NCI-H1092 treated with DMSO at 0.1 percent for 48 hours (cell line): ENCODE measurements around the gene BTBD2.

Experiments used
- DNase-seq: peaks from one replicate; lab custom pipeline; 2025; lab: John Stamatoyannopoulos, UW

Gene BTBD2

GRCh38 chr19:2050991-2051772 is 35.7 kb upstream of the BTBD2 start, which contains the start of gene MKNK2:
TSS of gene MKNK2 (minus strand) at chr19:2051244. CDS start at chr19:2050851, 393 bp downstream.
- peak; percentile 87 for DNase-seq

GRCh38 chr19:2050349-2050990 is 35.0 kb upstream of the BTBD2 start:
- no peak for DNase-seq

DNA sequence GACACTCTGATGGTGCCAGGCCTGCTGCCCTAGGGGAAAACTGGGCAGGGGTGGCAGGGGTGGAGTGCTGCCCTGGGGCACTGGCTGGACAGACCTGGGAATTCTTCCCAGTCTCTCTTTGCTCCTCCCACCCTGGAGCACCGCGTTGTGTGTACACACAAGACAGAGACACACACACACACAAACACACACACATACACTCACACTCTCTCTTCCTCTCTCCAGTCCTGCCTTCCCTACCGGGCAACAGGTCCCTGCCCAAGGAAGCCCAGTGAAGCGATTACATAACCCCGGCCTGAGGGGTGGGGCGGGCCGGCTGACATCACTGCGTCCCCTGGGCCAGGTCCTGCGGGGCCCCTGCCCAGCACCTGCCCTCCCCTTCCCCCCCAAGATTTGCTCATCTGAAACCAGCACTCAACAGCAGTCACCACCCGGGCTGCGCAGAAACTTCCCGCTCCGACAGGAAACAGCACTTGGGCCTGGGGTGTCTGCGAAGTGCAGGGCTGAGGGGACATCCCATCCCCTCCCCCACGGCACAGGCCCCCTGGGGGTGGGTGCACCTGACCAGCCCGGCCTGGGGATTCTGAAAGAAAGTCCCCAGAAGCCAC is 34.3 kb upstream of the BTBD2 start:
- no peak for DNase-seq

GRCh38 chr19:2048959-2049740 is 33.6 kb upstream of the BTBD2 start:
- no peak for DNase-seq

DNA sequence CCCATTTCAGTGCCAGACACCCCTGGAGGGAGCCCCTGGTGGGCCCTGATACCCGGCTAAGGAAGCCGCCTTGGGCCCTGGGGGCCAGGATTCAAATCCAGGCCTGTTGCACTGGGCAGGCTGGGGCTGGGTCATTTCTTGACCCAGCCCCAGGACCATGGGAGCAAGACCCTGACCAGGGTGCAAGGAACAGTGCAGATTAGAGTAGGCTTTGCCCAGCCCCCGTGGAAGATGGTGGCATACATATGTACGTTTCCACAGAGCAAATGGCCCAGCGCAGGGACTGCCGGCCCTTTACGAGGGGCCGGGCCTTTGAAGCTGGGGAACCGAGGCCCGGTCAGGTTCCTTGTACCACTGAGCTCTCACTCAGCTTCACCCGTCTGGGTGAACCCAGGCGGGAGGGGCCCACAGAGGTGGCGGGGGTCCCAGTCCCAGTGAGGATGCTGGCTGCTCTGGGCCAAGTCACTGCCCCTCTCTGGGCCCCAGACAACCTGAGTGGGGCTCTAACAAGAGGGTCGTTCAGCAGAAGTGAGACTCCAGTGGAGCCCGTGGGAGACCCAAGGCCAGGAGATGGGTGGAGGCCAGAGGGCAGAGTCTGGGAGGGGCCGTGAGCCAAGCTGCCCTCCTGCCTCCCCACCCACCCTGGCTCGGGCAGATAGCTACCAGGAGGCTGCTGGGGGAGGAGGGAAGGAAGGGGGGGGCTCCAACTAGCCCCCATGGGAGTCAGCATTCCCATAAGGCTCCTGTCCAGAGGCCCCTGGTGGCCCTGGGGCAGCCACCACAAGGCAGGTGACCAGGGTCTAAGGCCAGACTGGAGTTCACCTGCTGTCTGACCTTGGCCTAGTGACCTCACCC is 32.8 kb upstream of the BTBD2 start:
- DNase-seq: no peak

DNA sequence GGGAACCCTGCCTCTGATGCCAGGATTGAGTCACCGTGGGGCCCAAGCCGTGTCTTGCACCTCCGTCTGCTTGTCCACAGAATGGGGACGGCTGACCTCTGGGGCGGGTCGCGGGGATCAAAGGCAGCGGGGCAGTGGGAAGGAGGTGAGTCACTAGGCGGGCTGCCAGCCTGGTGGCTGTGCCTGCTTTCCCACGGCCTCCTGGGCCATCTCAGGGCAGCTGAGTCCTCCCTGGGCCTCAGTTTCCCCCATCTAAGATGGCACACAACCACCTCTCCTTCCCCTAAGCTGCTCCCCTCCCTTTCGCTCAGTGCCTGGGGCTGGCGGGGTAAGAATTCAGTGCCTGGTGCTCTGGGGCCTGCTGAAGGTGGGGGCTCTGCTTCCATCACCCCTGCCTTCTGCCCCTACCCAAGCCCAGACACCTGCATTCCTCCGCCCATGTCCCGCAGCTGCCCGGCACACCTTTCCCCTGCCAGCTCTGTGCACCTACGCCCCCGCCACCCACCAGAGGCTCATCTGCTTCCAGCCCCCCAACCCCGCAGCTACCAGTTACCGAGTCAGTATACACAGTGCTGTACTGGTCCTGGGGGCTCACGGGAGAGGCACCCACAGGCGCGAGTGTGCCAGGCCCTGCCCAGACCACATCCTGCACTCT is 32.1 kb upstream of the BTBD2 start:
- no peak for DNase-seq

GRCh38 chr19:2047076-2047448 is 31.5 kb upstream of the BTBD2 start:
- DNase-seq: no peak

- no peak for DNase-seq
These were observed 30.8 kb upstream of the BTBD2 start for GRCh38 chr19:2046046-2046907.

GRCh38 chr19:2045501-2046045 is 30.1 kb upstream of the BTBD2 start:
- no peak for DNase-seq

DNA sequence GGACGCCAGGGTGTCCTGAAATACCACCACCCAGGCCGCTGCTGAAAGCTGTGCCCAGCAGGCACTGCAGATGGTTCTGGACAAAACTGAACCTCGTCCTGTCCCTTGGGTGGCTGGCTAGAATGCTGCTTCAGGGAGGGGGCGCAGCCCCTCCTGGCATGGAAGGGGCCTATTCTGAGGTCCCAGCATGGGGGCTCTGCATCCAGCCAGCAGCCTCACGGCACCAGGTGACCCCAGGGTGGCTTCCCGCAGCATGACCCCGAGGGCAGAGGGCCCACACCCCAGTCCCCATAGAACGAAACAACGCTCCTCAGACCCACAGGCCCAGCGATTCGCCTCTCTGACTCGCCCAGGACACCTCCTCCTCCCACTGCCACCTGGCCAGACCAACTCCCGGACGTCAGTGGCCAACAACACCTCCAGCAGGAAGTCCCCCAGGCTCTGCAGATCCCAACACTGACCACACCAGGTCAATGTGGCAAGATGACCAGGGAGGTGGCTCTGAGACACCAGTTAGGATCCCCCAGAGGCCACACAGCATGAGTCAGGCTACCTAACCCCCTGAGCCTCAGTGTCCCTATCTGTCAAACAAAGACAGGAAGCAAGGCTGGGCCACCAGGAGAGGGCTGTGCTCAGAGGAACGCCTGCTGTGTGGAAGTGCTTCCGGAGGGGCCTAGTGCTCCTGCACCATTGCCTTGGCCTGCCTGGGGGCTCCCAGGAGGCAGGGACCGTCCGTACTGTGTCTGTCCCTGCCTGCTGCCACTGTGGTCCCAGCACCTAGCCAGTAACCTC is 29.4 kb upstream of the BTBD2 start:
- DNase-seq: no peak

DNA sequence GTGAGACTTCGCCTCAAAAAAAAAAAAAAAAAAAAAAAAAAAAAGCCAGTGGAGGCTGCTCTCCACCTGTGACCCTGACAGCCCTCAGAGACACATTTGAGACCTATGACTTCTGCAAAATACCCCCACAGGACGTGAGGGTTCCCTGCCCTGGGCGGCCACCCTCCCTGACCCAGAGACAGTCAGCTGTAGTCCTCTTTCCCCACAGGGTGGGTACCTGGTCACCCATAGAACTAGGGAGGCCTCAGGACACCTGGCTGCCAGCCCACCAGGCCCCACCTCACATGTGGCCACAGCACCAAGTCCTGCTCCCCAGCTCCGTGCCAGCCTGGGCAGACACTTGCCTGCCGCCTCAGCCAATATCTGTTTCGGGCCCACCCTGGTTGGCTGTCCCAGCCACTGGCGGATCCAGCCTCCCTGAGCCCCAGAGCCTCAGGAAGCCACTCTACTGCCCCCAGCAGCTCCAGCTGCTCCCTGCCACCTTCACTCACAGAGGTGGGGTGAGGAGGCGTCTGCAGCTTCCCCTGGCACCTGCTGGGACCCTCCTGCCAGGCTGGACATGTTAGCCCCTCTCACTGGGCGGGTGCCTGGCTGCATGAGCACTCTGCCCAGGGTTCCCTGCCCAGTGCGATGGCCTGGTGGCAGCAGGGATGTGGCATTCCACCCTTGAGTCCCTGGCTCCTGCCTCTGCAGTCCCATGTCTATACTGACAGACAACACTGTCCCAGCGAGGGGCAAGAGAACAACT is 28.6 kb upstream of the BTBD2 start:
- DNase-seq: no peak

DNA sequence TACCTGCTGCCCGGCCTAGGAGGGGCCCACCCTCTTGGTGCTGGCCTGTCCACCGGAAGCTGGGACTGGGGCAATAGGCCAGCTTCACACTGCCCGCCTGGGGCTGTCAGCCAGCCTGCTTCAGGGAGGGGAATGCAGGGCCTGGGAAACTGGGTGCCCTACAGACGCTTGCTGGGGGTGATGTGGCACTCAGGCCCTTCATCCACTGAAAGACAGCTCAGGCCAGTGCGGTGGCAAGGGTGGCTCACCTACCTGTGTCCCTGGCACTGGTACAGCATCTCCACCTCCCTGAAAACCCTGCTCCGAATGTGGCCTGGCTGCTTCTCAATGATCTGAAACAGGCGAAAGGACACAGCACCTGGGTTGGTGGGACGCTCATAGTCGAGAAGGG is 27.7 kb upstream of the BTBD2 start:
- no peak for DNase-seq

DNA sequence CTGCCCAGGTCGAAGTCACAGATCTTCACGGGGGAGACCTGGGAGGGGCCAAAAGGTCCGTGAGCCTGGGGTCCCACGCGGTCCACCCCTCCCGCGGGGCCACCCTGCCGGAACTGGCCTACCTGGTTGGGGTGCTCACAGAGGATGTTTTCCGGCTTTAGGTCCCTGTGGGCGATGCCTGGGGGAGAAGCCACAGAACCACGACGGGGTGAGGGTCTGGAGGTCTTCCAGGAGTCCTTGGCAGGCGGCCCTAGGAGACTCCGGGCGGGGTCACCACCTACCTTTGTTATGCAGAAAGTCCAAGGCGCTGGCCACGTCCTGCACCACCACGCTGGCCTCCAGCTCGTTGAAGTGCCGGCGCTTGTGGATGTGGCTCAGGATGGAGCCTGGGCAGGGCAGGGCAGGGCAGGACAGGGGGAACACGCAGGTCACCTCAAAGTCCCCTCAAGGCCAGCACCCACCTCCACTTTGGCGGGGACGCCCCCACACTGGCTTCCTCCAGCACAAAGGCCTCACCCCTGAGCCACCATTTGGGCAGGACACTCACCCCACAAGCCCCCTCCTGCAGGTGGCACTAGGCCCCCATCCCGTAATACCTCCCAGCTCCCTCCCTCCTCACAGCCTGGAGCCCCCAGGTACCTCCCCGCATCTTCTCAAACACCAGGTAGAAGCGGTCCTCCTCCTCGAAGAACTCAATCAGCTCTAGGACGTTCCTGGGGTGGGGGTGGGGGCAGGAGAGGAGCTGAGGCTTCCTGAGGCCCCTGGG is 27.2 kb upstream of the BTBD2 start:
- no peak for DNase-seq

- DNase-seq: peak; percentile 97
These were observed 26.4 kb upstream of the BTBD2 start for GRCh38 chr19:2041683-2042484.

- no peak for DNase-seq
These were observed 25.8 kb upstream of the BTBD2 start for GRCh38 chr19:2041433-2041682.

DNA sequence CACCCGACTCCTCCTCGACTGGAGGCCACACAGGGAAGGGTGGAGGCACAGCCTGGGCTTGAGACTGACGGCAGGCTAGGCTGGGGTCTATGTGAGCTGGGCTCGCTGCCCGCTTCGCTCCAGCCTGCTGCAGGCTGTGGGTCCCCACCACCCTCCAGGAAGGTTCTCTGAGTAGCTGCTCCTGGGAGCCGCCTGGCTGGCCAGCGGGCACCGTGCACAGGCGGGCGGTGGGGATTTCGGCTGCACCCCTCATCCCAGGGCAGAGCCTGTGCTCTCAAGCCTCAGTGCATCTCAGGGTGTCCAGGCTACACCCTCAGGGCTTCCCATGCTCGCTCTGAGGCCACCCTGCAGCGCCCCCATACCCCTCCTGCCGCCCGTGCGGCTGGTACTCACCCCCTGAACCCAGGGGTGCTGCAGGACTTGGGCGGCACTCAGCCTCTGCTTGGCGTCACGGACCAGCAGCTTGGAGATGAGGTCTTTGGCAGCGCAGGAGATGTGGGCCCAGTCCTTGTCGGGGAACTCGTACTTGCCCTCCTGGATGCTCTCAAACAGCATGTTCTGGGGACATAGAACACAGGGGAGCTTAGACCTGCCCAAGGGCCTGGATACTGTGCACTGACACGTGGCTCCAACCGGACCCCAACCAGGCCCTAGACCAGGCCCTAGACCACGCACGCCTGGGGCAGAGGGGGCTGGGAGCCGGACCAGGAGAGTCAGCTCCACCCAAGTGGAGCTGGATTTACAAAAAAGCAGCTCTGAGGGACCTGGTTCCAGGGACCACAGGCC is 25.3 kb upstream of the BTBD2 start:
- no peak for DNase-seq
